Measurements from ENCODE around the gene TMEM214.

Gene TMEM214

DNA sequence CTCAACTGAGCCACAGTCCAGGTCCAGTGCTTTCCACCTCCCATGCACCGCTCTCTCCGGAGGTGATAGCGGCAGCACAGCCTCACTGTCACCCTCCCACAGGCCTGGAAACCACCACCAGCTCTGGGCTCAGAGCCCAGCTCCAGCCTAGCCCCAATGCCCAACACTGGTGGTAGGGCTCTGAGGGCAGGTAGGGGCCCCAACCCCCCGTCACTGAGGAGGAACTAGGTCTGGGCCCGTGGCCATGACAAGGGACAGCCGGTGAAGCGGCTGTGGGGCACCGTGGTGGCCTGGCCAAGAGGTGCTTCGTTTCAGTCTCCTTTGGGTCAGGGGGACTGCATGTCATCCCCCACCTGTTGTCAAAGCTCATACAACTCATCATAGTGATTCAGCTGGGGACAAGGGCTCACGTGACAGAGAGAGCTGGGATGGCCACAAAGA, 5.5 kb upstream of the TMEM214 start:
- H3K4me3 ChIP-seq (ENCODE audit: low read length), result no peak overlapping the region
- DNase-seq (ENCODE audit: low read depth, low spot score), result no peak

DNA sequence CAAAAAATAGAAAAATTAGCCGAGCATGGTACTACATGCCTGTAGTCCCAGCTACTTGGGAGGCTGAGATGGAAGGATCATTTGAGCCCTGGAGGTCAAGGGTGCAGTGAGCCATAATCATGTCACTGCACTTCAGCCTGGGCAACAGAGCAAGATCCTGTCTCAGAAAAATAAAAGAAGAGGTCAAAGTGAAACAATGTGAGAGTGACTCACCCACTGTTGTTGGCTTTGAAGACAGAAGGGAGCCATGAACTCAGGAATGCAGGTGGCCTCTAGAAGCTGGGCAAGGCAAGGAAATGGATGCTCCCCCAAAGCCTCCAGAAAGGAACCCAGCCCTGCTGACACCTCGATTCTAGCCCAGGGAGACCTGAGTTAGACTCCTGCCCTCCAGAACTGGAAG, 3.7 kb upstream of the TMEM214 start:
- H3K4me3 ChIP-seq (ENCODE audit: low read length), result no peak overlapping the region
- no peak for DNase-seq (ENCODE audit: low read depth, low spot score)

DNA sequence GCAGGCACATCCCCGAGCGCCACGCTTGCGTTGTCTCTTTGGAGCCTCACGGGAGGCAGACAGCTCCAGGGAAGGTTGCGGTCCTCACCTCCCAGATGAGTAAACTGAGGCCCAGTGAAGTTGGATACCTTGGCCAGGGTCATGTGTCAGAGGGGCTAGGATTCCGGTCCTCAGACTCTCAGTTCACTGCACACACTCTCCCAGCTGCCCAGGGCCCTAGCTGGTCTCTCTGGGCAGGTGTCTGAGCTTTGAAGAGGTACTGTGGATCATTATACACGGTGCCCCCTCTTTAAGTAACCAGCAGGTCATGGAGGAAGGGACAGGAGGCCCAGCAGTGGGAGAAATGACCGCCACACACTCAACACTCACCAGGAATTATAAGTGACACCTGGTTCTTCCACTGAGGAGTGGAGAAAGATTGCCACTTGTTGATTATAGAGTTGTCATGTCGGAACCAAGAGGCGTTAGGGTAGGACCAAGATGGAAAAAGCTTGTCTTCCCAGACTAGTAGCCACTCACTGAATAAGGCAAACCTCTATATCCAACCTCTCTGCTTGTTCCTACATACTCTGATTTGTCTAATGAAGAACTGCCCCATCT, 588 bp downstream of the TMEM214 start:
- peak overlapping the region; percentile 96 for H3K4me3 ChIP-seq (ENCODE audit: low read length)
- DNase-seq (ENCODE audit: low read depth, low spot score), result no peak

DNA sequence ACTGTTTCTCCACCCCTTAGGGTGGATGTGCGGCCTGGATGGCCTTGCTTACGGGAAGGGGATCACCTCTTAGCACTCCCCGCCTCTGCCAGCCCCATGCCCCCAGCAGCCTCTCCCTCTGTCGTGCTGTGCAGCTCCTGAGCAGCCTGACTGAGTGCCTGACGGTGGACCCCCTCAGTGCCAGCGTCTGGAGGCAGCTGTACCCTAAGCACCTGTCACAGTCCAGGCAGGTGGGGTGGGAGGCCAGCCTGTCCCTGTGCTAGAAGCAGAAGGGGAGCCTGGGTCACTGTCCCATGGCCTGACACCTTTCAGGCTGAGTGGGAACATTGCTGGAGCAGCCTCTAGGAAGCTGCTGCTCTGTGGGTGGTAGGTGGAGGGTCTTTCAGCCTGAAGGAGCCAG, 5.2 kb downstream of the TMEM214 start:
- no peak overlapping the region for H3K4me3 ChIP-seq (ENCODE audit: low read length)
- DNase-seq (ENCODE audit: low read depth, low spot score), result no peak

DNA sequence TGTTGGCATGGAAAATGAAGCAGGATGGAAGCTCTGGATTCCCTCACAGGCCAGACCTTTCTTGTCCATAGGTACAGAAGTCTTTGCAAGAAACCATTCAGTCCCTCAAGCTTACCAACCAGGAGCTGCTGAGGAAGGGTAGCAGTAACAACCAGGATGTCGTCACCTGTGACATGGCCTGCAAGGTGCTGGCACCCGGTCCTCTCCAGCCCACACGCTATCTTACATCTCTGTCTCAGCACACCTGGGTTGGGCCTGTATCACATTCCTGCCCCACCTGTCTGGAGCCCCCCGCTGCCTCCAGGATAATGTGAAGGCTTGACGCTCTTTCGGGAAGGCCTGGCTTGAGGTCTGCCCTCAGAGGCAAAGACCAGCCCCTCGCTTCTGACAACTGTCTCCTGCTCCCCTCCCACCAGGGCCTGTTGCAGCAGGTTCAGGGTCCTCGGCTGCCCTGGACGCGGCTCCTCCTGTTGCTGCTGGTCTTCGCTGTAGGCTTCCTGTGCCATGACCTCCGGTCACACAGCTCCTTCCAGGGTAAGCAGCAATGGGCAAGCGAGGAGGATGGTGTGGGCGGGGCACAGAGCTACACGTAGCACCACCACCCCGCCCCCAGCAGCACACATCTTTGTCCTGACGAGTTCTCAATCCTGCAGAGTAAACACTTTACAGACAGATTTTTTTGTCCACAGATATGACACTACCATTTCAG, 6.0 kb downstream of the TMEM214 start:
- no peak for DNase-seq (ENCODE audit: low read depth, low spot score)
- no peak overlapping the region for H3K4me3 ChIP-seq (ENCODE audit: low read length)

DNA sequence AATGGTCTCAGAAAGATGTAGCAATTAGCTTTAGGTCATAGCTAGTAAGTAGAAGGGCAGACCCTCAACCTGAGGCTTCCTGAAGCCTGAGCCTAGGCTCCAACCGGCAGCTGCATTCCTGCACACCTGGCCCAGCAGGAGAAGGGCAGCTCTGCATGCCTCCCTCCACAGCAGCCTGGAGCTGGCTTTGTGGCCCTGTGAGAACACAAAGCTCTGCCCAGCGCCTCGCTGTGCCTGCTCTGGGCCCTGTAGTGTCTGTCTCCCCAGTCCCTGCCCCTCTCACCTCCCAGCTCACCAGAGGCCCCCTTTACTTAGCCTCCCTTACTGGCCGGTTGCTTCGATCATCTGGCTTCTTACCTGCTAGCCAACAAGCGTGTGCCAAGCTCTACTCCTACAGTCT, 6.7 kb downstream of the TMEM214 start:
- DNase-seq (ENCODE audit: low read depth, low spot score), result no peak
- H3K4me3 ChIP-seq (ENCODE audit: low read length), result no peak overlapping the region

DNA sequence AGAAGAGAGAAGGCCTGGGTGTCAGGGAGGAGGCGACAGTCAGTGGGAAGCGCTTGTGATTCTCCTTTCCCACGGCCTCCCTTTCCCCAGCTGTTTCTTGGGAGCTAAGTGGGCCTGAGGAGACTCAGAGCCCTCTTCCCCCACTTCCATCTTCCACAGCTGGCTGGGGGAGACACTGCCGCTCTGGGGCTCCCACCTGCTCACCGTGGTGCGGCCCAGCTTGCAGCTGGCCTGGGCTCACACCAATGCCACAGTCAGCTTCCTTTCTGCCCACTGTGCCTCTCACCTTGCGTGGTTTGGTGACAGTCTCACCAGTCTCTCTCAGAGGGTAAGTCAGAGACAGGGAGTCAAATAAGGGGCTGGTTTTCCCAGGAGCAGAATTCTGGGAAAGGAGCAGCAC, 7.1 kb downstream of the TMEM214 start:
- H3K4me3 ChIP-seq (ENCODE audit: low read length), result no peak overlapping the region
- no peak for DNase-seq (ENCODE audit: low read depth, low spot score)

DNA sequence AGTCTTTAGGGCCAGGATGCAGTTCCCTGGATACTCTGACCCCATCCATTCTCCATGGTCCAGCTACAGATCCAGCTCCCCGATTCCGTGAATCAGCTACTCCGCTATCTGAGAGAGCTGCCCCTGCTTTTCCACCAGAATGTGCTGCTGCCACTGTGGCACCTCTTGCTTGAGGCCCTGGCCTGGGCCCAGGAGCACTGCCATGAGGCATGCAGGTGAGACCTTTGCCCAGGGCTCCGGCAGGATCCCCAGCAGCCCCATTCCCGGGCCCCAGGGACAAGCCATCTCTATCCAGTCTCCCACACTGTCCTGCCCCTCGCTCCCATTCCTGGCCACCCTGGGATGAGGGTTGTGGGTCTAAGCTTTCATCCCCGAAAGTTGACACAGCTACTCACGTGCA, 7.5 kb downstream of the TMEM214 start:
- H3K4me3 ChIP-seq (ENCODE audit: low read length), result no peak overlapping the region
- DNase-seq (ENCODE audit: low read depth, low spot score), result no peak

DNA sequence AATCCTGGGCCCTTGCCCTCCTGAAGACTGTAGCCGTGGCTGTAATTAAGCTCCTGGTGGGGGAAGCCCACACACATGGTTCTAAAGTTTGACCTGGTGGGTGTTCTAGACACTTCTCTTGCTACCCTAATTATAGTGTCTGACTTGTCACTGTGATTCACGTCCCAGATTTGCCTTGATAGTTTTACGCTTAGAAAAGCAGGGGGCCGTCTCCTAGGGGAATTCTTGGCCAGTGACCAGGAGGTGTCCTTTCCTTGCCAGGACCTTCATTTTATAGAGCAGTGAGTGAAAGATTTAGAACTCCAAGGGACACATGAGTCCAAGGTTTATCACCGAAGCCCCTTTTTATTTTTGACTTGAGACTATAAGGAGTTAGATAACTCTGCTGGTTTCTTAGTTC, 9.0 kb downstream of the TMEM214 start:
- no peak for DNase-seq (ENCODE audit: low read depth, low spot score)
- no peak overlapping the region for H3K4me3 ChIP-seq (ENCODE audit: low read length)

DNA sequence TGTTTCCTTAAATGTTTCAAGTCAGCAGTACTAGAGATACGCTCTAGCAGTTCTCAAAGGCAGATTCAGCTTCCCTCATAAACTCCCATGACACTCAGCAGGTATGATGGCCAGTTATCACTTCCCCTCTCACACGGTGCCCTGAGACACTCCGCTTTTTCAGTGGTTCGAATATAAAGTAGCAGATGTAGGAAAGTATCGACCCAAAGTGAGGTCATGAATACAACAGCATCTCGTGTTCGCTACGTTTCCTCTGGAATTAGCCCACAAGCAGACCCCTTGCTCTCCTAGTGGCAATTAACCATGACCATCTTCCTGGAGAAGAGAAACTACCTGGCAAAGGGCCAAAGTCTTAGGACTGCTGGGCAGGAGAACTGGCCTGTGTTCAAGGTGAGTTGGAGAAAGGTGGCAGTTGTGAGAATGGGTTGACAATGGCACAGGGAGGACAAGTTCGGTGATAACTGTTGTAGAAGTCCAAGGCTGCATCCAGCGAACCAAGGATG, 9.4 kb downstream of the TMEM214 start:
- H3K4me3 ChIP-seq (ENCODE audit: low read length), result no peak overlapping the region
- DNase-seq (ENCODE audit: low read depth, low spot score), result no peak

DNA sequence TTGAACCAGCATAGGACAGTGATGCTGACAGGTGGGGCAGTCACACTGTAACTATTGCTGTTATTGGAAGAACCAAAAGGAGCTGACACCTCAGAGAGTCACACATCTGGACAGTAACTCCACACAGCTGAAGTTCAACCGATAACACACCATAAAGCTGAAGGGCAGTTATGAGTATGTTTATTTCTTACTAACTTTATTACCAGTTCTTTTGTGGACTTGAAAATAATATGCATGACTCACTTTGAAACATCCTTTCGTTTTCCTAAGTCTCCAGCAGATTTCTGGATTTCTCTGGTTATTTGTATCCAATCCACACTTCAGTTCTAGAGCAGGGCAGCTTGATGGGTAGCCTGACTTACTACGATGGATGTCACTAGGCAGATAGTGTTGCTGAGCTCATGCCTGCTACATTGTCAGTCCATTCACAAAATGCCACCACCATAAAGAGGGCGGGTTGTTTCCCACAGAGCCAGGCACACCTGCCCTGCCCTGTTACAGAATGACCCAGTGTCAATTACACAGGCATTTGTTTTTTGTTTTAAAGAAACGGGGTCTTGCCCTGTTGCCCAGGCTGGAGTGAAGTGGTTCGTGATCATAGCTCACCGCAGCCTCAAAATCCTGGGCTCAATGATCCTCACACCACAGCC, 10.3 kb downstream of the TMEM214 start:
- DNase-seq (ENCODE audit: low read depth, low spot score), result no peak
- no peak overlapping the region for H3K4me3 ChIP-seq (ENCODE audit: low read length)

DNA sequence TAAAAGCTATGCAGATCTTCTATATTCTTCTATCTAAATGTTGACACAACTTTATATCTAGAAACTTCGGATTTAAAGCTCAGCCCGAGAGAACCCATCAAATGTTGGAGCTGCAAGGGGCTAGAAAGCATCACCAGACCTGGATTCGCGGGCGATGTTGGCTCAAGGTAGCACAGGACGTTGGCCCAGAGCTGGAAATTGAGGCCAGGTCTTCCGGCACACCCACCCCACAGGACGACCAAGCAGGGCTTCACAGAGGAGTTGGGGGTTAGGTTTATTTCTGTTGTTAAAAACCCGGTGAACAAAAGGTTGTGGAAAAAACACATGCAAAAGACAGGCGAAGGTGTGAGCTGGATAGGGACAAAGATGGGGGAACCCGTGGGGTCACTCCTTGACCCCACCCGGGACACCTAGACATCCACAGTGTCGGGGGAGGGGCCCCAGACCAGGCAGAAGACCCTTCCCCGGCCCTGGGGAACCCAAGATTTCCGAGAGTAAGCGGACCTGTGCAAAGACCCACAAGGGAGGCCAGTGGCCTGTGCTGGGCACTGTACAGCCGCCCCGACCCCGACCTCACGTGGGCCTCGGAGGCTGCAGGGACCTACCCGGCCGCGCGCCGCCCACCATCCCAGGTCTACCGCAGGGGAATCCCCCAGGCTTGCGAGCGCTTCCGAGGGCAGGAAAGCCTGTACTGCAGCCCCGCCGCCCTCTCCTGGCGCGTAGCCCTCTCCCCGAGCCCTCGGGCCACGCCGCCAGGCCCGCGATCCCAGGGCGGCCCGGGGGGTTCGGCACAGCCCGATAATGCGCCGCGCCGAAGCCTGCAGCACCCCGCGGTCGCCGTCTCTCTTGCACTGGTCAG, 16.9 kb downstream of the TMEM214 start:
- DNase-seq (ENCODE audit: low read depth, low spot score), result no peak

DNA sequence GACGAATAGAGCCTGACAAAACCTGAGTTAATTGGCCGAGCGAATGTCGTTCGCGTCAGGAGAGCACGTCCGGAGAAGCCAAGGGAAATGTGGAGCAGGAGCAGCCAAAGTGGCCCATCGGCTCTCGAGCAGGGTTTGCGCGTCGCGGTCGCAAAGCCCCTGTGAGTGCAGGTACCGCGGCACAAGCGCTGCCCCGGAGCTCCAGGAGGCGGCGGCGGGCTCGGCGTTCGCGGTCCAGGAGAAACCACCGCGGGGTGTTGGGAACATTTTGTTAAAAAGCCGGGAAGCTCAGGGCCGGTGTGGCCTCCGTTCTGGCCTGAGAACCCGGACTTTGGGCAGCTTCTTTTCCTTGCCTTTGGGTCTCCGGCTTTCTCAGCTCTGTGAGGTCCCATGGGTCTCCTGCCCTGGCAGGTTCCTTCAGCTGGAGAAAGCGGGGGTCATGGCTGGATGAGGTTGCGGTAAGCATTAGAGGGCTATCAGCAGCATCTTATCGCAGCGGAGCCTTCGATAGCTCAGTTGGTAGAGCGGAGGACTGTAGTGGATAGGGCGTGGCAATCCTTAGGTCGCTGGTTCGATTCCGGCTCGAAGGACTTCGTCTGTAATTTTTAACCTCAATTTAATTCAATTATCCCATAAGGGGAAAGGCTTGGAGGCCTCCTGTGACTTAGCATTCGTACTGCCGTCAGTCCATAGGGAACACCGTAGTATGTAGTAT, 17.7 kb downstream of the TMEM214 start:
- H3K4me3 ChIP-seq (ENCODE audit: low read length), result peak overlapping the region; percentile 87
- DNase-seq (ENCODE audit: low read depth, low spot score), result peak; percentile 94

More for the DNA sequence above, 16.9 kb downstream of the TMEM214 start:
- H3K4me3 ChIP-seq (ENCODE audit: low read length), result peak overlapping the region; percentile 87

DNA sequence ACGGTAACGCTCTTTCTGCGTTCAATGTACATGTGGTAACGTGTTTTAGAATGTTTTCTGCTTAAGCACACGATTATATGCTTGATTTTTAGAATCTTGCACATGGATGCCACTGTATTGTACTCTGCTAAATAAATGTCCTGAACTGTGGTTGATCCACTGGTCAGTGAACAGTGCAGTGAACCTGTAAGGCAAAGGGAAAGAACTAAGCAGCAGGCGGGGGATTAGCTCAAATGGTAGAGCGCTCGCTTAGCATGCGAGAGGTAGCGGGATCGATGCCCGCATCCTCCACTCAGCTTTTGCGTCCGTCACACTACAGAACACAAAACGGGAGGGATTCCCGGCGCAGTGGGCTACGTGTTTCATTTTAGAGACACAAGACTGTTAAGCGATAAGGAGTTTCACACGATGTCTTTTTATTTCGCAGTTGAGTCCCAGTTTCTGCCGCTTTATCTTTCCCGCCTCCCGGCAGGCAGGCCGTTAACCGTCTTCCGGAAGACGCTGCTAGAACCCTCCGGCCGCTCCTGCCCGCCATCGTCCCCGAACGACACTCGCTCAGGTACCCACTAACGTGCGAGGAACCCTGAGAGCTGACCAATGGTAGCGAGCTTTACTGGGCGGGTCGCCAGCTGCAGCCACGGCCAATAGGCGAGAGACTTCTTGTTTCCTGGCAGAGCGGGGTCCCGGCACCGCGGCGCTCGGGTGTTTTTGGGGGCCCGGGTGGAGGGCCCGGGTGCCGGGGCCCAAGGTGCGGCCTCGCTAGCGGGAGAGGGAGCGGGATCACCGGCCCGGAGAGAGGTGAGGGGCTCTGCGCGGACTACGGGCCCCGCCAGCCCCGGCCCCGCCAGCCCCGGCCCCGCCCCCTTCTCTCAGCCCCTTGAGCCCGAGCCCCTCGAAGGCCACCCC, 18.5 kb downstream of the TMEM214 start, which contains the start of gene AGBL5:
Gene AGBL5 (plus strand): TSS at position 673 of the 906 bp plus-strand sequence. CDS start 1,291 bp downstream, outside the sequence.
- peak; percentile 95 for DNase-seq (ENCODE audit: low read depth, low spot score)
- peak within 1 kb of the TSS; percentile 87 for H3K4me3 ChIP-seq (ENCODE audit: low read length)

DNA sequence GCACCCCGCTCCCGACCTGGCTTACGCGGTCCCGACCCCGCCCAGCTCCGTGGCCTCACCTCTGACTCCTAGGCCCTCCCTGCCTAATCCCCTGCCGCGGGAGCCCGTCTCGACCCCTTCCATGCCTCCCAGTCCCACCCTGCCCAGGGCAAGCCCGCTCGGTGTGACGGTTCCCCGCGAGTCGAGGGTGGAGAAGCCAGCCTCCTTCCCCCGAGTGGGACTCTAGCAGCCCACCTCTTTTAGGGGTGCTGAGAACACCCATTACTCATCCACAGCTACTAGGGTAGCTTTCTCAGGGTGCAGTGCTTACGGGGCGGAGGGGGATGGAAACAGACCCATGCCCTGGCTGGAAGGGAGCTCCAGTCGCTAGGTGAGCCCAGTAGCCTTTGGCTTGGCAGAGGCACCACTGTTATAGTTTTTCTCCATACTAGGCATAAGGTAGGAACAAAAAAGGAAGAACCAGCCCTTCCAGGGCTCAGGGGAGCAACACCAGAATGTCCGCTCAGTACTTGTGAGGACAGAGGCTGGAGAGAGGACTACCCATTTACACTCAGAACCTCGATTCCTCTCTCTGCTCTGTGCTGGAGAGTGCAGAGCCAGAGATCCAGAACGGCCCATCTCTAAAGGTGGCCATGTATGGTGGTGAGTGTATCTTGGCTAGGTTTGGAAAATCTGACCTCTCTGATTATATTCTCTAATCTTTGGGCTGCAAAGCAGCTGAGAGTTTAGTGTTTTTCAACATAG, 19.3 kb downstream of the TMEM214 start:
- peak overlapping the region; percentile 87 for H3K4me3 ChIP-seq (ENCODE audit: low read length)
- no peak for DNase-seq (ENCODE audit: low read depth, low spot score)

DNA sequence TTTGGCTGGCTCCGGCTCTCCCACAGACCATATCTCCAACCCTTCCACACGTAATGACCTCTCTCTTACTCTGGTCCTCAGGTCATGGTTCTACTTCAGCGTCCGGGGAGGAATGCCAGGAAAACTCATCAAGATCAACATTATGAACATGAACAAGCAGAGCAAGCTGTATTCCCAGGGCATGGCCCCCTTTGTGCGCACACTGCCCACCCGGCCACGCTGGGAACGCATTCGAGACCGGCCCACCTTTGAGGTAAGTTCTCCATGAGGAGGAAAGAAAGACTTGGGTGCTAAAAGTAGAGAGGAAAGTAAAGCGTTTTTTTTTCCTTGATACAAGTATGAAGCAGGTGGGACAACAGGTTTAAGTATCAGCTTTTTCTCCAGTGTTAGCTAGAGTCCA, 20.6 kb downstream of the TMEM214 start:
- no peak for DNase-seq (ENCODE audit: low read depth, low spot score)
- no peak overlapping the region for H3K4me3 ChIP-seq (ENCODE audit: low read length)

DNA sequence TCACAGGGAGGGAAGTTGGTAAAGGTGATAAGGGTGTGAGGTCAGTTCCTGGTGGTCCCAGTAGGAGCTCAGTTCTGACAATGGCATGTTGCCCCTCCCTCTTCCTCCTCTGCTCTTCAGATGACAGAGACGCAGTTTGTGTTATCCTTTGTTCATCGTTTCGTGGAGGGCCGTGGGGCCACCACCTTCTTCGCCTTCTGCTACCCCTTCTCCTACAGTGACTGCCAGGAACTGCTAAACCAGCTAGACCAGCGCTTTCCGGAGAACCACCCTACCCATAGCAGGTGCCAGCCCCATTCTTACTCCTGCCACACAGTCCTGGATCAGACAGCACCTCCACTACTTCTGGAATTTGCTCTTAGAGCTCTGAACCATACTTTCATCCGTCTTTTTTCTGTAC, 21.0 kb downstream of the TMEM214 start:
- DNase-seq (ENCODE audit: low read depth, low spot score), result no peak
- H3K4me3 ChIP-seq (ENCODE audit: low read length), result no peak overlapping the region

Data from Jurkat, Clone E6-1 (cell line).